H9 (cell line): ENCODE measurements around the gene SLC25A26. TPM values are rescaled to one million over a fixed set of nuclear protein-coding genes. Genes with fewer than 3 reads are reported as not detected.

Source experiments
- DNase-seq: peaks from one replicate; pipeline ENCODE4 v3.0.0-alpha.2; 2017
- H2AFZ ChIP-seq: one replicate; pipeline ENCODE4 v1.6.1; 2013; ENCODE audit warnings: mild to moderate bottlenecking, low read length, control low read depth, moderate library complexity
- H2AK5ac ChIP-seq: 2 replicates; pipeline ENCODE4 v1.6.1; 2013; ENCODE audit warnings: low read length, control low read depth, mixed read lengths; ENCODE audit not compliant: insufficient read length
- H2BK120ac ChIP-seq: one replicate; pipeline ENCODE4 v1.6.1; 2013; ENCODE audit warnings: low read depth, mild to moderate bottlenecking, low read length, control low read depth, inconsistent platforms; ENCODE audit not compliant: poor library complexity, severe bottlenecking
- H2BK12ac ChIP-seq: 2 replicates; pipeline ENCODE4 v1.6.1; 2013; ENCODE audit warnings: low read length, control low read depth, mixed read lengths, low read depth; ENCODE audit not compliant: insufficient read length
- H2BK15ac ChIP-seq: 2 replicates; pipeline ENCODE4 v1.6.1; 2013; ENCODE audit warnings: low read depth, low read length, control low read depth
- H2BK20ac ChIP-seq: one replicate; pipeline ENCODE4 v1.6.1; 2013; ENCODE audit warnings: low read depth, mild to moderate bottlenecking, low read length, control low read depth, inconsistent platforms; ENCODE audit not compliant: poor library complexity, severe bottlenecking
- H2BK5ac ChIP-seq: 2 replicates; pipeline ENCODE4 v1.6.1; 2013; ENCODE audit warnings: low read length, control low read depth, mixed read lengths; ENCODE audit not compliant: insufficient read length
- H3K14ac ChIP-seq: 2 replicates; pipeline ENCODE4 v1.6.1; 2013; ENCODE audit warnings: low read length, control low read depth; ENCODE audit not compliant: insufficient read depth
- H3K18ac ChIP-seq: 2 replicates; pipeline ENCODE4 v1.6.1; 2013; ENCODE audit warnings: low read depth, mild to moderate bottlenecking, mixed read lengths, low read length, control low read depth; ENCODE audit not compliant: insufficient read length
- H3K23ac ChIP-seq: 2 replicates; pipeline ENCODE4 v1.6.1; 2013; ENCODE audit warnings: low read length, control low read depth, mixed read lengths, low read depth; ENCODE audit not compliant: insufficient read length
- H3K23me2 ChIP-seq: 2 replicates; pipeline ENCODE4 v1.6.1; 2013; ENCODE audit warnings: low read depth, mild to moderate bottlenecking, mixed read lengths, low read length, control low read depth; ENCODE audit not compliant: insufficient read length, poor library complexity, severe bottlenecking
- H3K27ac ChIP-seq: 2 replicates; pipeline ENCODE4 v1.5.1; 2013; ENCODE audit warnings: low read length, control low read depth, mixed read lengths, low read depth; ENCODE audit not compliant: insufficient read length
- H3K27me3 ChIP-seq: 2 replicates; pipeline ENCODE4 v1.6.1; 2013; ENCODE audit warnings: low read length, control low read depth, inconsistent platforms; ENCODE audit not compliant: insufficient read depth
- H3K4ac ChIP-seq: 2 replicates; pipeline ENCODE4 v1.6.1; 2013; ENCODE audit warnings: low read depth, mild to moderate bottlenecking, control low read depth, inconsistent platforms, low read length, moderate library complexity
- H3K4me1 ChIP-seq: 2 replicates; pipeline ENCODE4 v1.6.1; 2013; ENCODE audit warnings: low read length, control low read depth, inconsistent platforms; ENCODE audit not compliant: insufficient read depth
- H3K4me2 ChIP-seq: 2 replicates; pipeline ENCODE4 v1.6.1; 2013; ENCODE audit warnings: low read length, control low read depth, mixed read lengths; ENCODE audit not compliant: insufficient read length, insufficient read depth
- H3K56ac ChIP-seq: 2 replicates; pipeline ENCODE4 v1.6.1; 2013; ENCODE audit warnings: low read depth, mild to moderate bottlenecking, mixed read lengths, low read length, control low read depth; ENCODE audit not compliant: insufficient read length
- H3K79me1 ChIP-seq: 2 replicates; pipeline ENCODE4 v1.6.1; 2013; ENCODE audit warnings: low read depth, mild to moderate bottlenecking, moderate library complexity, low read length, control low read depth, inconsistent platforms; ENCODE audit not compliant: insufficient read depth, poor library complexity, severe bottlenecking
- H3K79me2 ChIP-seq: 2 replicates; pipeline ENCODE4 v1.6.1; 2013; ENCODE audit warnings: low read length, control low read depth, inconsistent platforms; ENCODE audit not compliant: insufficient read depth
- H3K9ac ChIP-seq: 2 replicates; pipeline ENCODE4 v1.6.1; 2013; ENCODE audit warnings: low read length, control low read depth, mixed read lengths; ENCODE audit not compliant: insufficient read length; ENCODE audit errors: extremely low read depth
- H3K9me3 ChIP-seq: one replicate; pipeline ENCODE4 v1.6.1; 2013; ENCODE audit warnings: low read depth, low read length, inconsistent platforms; ENCODE audit not compliant: control insufficient read depth
- H3T11ph ChIP-seq: one replicate; pipeline ENCODE4 v1.6.1; 2013; ENCODE audit warnings: mild to moderate bottlenecking, low read length, control low read depth, inconsistent platforms
- H4K20me1 ChIP-seq: one replicate; pipeline ENCODE4 v1.6.1; 2013; ENCODE audit not compliant: control insufficient read depth, insufficient read length, insufficient read depth
- H4K5ac ChIP-seq: 2 replicates; pipeline ENCODE4 v1.6.1; 2013; ENCODE audit warnings: low read depth, mild to moderate bottlenecking, mixed read lengths, low read length, control low read depth; ENCODE audit not compliant: insufficient read length
- H4K8ac ChIP-seq: replicated peaks from 2 replicates; pipeline ENCODE4 v1.6.1; 2013; ENCODE audit warnings: low read length, control low read depth, mixed read lengths, low read depth; ENCODE audit not compliant: insufficient read length
- H4K91ac ChIP-seq: 2 replicates; pipeline ENCODE4 v1.6.1; 2013; ENCODE audit warnings: low read depth, mild to moderate bottlenecking, moderate library complexity, mixed read lengths, low read length, control low read depth; ENCODE audit not compliant: insufficient read length
- H3K27ac Mint-ChIP-seq, 3 experiments: 2 replicates in 2 of 3; 3 replicates in 1 of 3; pipeline ENCODE4 v1.8.0; 2020 to 2021; ENCODE audit warnings: mixed read lengths in 3 of 3, mild to moderate bottlenecking in 1 of 3, moderate library complexity in 1 of 3
- H3K27me3 Mint-ChIP-seq: 2 replicates; pipeline ENCODE4 v1.8.0; 2021; ENCODE audit warnings: low read depth, mild to moderate bottlenecking, moderate library complexity, mixed read lengths
- H3K36me3 Mint-ChIP-seq, 3 experiments: 2 replicates in 2 of 3; 3 replicates in 1 of 3; pipeline ENCODE4 v1.8.0; 2020 to 2021; ENCODE audit warnings: low read depth in 3 of 3, mixed read lengths in 3 of 3; ENCODE audit not compliant: insufficient read depth in 1 of 3
- H3K4me1 Mint-ChIP-seq, 2 experiments: 2 replicates each; pipeline ENCODE4 v1.8.0; 2020; ENCODE audit warnings: mixed read lengths in 2 of 2
- H3K4me3 Mint-ChIP-seq, 2 experiments: 2 replicates in 1 of 2; 3 replicates in 1 of 2; pipeline ENCODE4 v1.8.0; 2020 to 2021; ENCODE audit warnings: mild to moderate bottlenecking in 2 of 2, mixed read lengths in 2 of 2, moderate library complexity in 1 of 2
- H3K9me3 Mint-ChIP-seq, 2 experiments: 2 replicates in 1 of 2; 3 replicates in 1 of 2; pipeline ENCODE4 v1.8.0; 2020; ENCODE audit warnings: mild to moderate bottlenecking in 2 of 2, mixed read lengths in 2 of 2, moderate library complexity in 1 of 2
- CTCF ChIP-seq: fragments of 200-600 bp; sonication (generic); conservative IDR thresholded peaks from 3 replicates; pipeline ENCODE4 v1.8.0; 2021; ENCODE audit warnings: antibody characterized with exemption, mild to moderate bottlenecking
- WGBS: extraction: QIAGEN DNeasy Blood & Tissue Kit; methylation state at CpG from one replicate; pipeline ENCODE4 v1.1.7; 2013; ENCODE audit warnings: missing lambda C conversion rate, low lambda C conversion rate, mixed read lengths; ENCODE audit not compliant: insufficient read length; ENCODE audit errors: extremely low coverage; 5-methylcytosine and 5-hydroxymethylcytosine counted together
- total RNA-seq: library from RNA; stranded (reverse); gene quantifications from 2 replicates; pipeline ENCODE4 v1.2.1, GENCODE V29; 2021

Gene SLC25A26
- total RNA-seq, 1 experiment from 2014 or later: 30.2 TPM

GRCh38 chr3:66363148-66363547 is 142.3 kb downstream of the SLC25A26 start:
- Histone ChIP-seq H4K20me1 (no peaks in the 10 kb centered on the region), H3K4ac (no peak overlapping the region), H3T11ph (no peak overlapping the region), H3K18ac (no peak overlapping the region), H2BK20ac (no peak overlapping the region), H4K5ac (no peak overlapping the region), H3K56ac (no peak overlapping the region), H2BK5ac (no peak overlapping the region), H3K27ac (no peak overlapping the region), H2BK120ac (no peak overlapping the region), H2BK15ac (0 out of 2 replicates have a peak overlapping the region, but pooled peaks have one; percentile 12), H3K79me1 (no peaks in the 10 kb centered on the region), H2AK5ac (no peak overlapping the region), H2BK12ac (no peak overlapping the region), H3K4me2 (no peak overlapping the region), H3K9ac (no peak overlapping the region), H3K9me3 (no peaks in the 10 kb centered on the region), H3K14ac (no peak overlapping the region), H3K27me3 (no peaks in the 10 kb centered on the region), H3K4me1 (peaks cover 5% of the 10 kb centered on the region; the same call in 1 of the 2 replicates), H2AFZ (no peak overlapping the region), H4K8ac (no peak overlapping the region), H3K79me2 (no peaks in the 10 kb centered on the region), H4K91ac (no peak overlapping the region), H3K23ac (no peak overlapping the region), H3K23me2 (no peaks in the 10 kb centered on the region)
- no peak for DNase-seq
- no CpG with 5 or more reads among the region's 6 CpGs for WGBS
- Mint-ChIP-seq H3K4me3 (no peak overlapping the region), H3K9me3 (no peaks in the 10 kb centered on the region), H3K36me3 (no peaks in the 10 kb centered on the region), H3K4me1 (peaks cover 23 to 26% of the 10 kb centered on the region in 2 experiments), H3K27ac (peak overlapping the region in 1 of 3 experiments; percentile 59; a peak in 3 of 7 replicates), H3K27me3 (no peaks in the 10 kb centered on the region)
- no peak for TF ChIP-seq CTCF
